ENCODE measurements around the gene ATP6V0D1. TPM values are rescaled to one million over a fixed set of nuclear protein-coding genes. Genes with fewer than 3 reads are reported as not detected.

Gene ATP6V0D1
- total RNA-seq, 1 experiment from 2014 or later, result 76.6 TPM

DNA sequence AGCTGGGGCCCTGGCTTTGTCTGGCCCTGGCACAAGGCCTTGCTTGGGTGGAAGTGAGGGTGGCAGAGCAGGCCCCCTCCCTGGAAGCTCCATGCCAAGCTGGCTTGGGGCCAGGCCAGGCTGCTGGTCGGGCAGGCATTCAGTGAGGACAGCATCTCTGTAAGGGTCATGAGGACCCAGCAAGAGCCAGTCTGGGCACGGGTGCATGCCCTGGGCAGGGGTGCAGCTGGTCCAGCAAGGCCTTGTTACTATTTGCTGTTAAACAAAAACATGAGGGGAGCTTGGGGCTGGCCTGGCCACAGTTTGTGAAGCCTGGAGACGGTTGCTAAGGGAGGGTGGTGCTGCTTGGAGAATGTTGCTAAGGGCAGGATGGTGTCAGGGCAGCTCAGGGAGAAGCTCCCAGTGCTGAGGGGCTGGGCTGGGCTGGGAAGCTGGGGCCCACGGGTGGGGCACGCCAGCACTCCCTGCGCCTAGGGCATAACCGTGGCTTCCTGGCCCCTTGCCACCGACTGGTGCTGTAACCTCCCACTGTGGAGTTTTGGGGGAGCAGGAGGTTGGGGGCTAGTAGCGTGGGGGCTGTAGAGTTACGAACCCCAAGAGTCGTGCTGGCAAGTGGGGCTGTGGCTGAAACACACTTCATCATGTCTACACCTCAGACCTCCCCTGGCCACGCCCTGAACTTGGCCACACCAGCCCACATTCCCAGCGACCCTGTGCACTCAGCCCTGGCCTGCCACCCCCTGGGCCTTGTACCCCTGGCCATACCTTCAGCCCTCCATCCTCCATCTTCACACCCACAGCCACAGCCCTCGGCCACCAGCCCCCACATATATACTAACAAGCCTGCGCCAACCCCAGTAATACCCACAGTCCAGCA lies 89.3 kb downstream of the ATP6V0D1 start:
- CTCF ChIA-PET, result interaction anchor here (0.6 kb wide), 1 partner anchor 15 kb away, joined by 13 read pairs; no protein-coding TSS in a partner anchor

DNA sequence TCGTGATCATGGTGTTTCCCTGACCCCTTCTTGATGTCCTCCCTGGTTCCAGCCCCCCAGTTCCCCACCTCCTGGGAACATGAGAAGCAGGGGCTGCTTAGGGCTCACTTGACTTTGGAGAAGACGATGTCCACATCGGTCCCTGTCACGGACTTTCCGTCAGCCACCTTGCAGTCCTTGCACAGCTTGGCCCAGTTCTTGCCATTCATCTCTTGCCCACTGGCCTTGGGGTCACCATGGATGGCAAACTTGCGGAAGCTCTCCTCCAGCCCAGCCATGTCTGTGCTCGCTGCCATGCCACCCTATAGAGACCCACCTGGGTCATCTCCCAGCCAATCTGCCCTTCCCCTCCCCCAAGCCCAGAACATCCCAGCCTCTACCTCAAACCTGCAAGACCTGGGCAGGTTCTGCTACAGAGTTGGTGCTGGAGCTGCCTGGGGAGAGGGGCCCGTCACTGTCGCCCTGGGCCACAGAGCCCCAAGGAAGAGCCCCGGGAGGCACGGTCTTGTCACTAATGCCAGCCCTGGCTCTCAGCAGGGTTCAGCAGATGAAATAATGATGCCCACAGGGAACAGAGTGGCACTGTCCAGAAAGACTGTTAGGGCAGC lies 90.0 kb downstream of the ATP6V0D1 start:
- Histone ChIP-seq H2AFZ (ENCODE audit: low read length) (no peak overlapping the region), H4K20me1 (ENCODE audit: low read length) (no peaks in the 10 kb centered on the region), H3K4me3 (ENCODE audit: low read length) (no peak overlapping the region), H3K9me3 (ENCODE audit: low read length) (no peaks in the 10 kb centered on the region), H3K36me3 (ENCODE audit: low read depth, low read length) (no peaks in the 10 kb centered on the region), H3K9ac (ENCODE audit: low read length) (no peak overlapping the region), H3K4me2 (ENCODE audit: low read length) (no peak overlapping the region), H3K4me1 (ENCODE audit: insufficient read depth, low read length) (peaks cover 3% of the 10 kb centered on the region; the same call in 1 of the 2 replicates), H3K27me3 (ENCODE audit: low read length) (no peaks in the 10 kb centered on the region), H3K79me2 (ENCODE audit: low read length) (no peaks in the 10 kb centered on the region), H3K27ac (ENCODE audit: low read length) (no peak overlapping the region), H3K9me2 (replicated peaks; ENCODE audit: low read length) (no peaks in the 10 kb centered on the region), H3F3A (ENCODE audit: low read length, unreplicated experiment) (no peaks in the 10 kb centered on the region)
- DNase-seq, result no peak
- POLR2A ChIA-PET (ENCODE audit: unreplicated experiment), result no interaction called here
- no peak for ATAC-seq
- no TSS peak for BruUV-seq (replicated peaks)
- no peak for TF ChIP-seq EZH2phosphoT487 (IDR thresholded peaks at IDR 0.05; ENCODE audit: borderline replicate concordance, low read length)
- TF ChIP-seq, protein P1, sequence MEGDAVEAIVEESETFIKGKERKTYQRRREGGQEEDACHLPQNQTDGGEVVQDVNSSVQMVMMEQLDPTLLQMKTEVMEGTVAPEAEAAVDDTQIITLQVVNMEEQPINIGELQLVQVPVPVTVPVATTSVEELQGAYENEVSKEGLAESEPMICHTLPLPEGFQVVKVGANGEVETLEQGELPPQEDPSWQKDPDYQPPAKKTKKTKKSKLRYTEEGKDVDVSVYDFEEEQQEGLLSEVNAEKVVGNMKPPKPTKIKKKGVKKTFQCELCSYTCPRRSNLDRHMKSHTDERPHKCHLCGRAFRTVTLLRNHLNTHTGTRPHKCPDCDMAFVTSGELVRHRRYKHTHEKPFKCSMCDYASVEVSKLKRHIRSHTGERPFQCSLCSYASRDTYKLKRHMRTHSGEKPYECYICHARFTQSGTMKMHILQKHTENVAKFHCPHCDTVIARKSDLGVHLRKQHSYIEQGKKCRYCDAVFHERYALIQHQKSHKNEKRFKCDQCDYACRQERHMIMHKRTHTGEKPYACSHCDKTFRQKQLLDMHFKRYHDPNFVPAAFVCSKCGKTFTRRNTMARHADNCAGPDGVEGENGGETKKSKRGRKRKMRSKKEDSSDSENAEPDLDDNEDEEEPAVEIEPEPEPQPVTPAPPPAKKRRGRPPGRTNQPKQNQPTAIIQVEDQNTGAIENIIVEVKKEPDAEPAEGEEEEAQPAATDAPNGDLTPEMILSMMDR (conservative IDR thresholded peaks at IDR 0.05; ENCODE audit: low read depth, low read length), result no peak
- no peak for TF ChIP-seq EZH2 (IDR thresholded peaks at IDR 0.05; ENCODE audit: low read length, unreplicated experiment)
- CTCF ChIA-PET, result interaction anchor here (0.6 kb wide), 1 partner anchor 14 kb away, joined by 13 read pairs; no protein-coding TSS in a partner anchor
- intact Hi-C loops (cut with micrococcal nuclease), result loop anchor here (10.0 kb wide), 1 partner anchor 46 kb away; no protein-coding TSS in a partner anchor

More for the DNA sequence above, 89.3 kb downstream of the ATP6V0D1 start:
- H3K9me2 ChIP-seq (replicated peaks; ENCODE audit: low read length), result no peaks in the 10 kb centered on the region
- no peaks in the 10 kb centered on the region for H3K79me2 ChIP-seq (ENCODE audit: low read length)
- H4K20me1 ChIP-seq (ENCODE audit: low read length), result no peaks in the 10 kb centered on the region
- H3K9ac ChIP-seq (ENCODE audit: low read length), result no peak overlapping the region
- no peak for DNase-seq
- H3F3A ChIP-seq (ENCODE audit: low read length, unreplicated experiment), result no peaks in the 10 kb centered on the region
- POLR2A ChIA-PET (ENCODE audit: unreplicated experiment), result no interaction called here
- no peaks in the 10 kb centered on the region for H3K27me3 ChIP-seq (ENCODE audit: low read length)
- no TSS peak for BruUV-seq (replicated peaks)
- H2AFZ ChIP-seq (ENCODE audit: low read length), result no peak overlapping the region
- peaks cover 5% of the 10 kb centered on the region; the same call in 1 of the 2 replicates for H3K4me1 ChIP-seq (ENCODE audit: insufficient read depth, low read length)
- H3K4me3 ChIP-seq (ENCODE audit: low read length), result no peak overlapping the region
- H3K27ac ChIP-seq (ENCODE audit: low read length), result no peak overlapping the region
- no peak for TF ChIP-seq EZH2phosphoT487 (IDR thresholded peaks at IDR 0.05; ENCODE audit: borderline replicate concordance, low read length)
- TF ChIP-seq EZH2 (IDR thresholded peaks at IDR 0.05; ENCODE audit: low read length, unreplicated experiment), result no peak
- TF ChIP-seq, protein P1 (conservative IDR thresholded peaks at IDR 0.05; ENCODE audit: low read depth, low read length), result no peak
- H3K9me3 ChIP-seq (ENCODE audit: low read length), result no peaks in the 10 kb centered on the region
- H3K36me3 ChIP-seq (ENCODE audit: low read depth, low read length), result no peaks in the 10 kb centered on the region
- H3K4me2 ChIP-seq (ENCODE audit: low read length), result no peak overlapping the region
- intact Hi-C loops (cut with micrococcal nuclease), result loop anchor here (10.0 kb wide), 1 partner anchor 47 kb away; no protein-coding TSS in a partner anchor
- no peak for ATAC-seq

Measured in PC-3 (cell line).